HCT116 (cell line): ENCODE results near the gene FCHSD2. TPM values are rescaled to one million over a fixed set of nuclear protein-coding genes. Genes with fewer than 3 reads are reported as not detected.

Experiments used
- ATAC-seq: fragments of 200-7000 bp; cut with Tn5 transposase; 2 replicates; pipeline ENCODE4 v1.9.1; 2020; ENCODE audit warnings: mild to moderate bottlenecking, moderate library complexity
- BruUV-seq: library from RNA; stranded (reverse); fragments of 400-500 nt; replicated peaks from 2 replicates; lab custom pipeline; 2021; lab: Mats Ljungman, UMichigan
- CTCF ChIA-PET: fragments of 300-600 bp; sonication (Branson Sonifier 250); formaldehyde crosslinking; loops from one replicate; lab custom pipeline; 2021; ENCODE audit warnings: antibody characterized with exemption; lab: Charles Lee
- POLR2A ChIA-PET: fragments of 300-600, 350-600 bp; sonication (Branson Sonifier 250); formaldehyde crosslinking; loops from one replicate; lab custom pipeline; 2021; ENCODE audit warnings: antibody characterized with exemption; lab: Charles Lee
- RAD21 ChIA-PET, 2 experiments: fragments of 300-600 bp; sonication (Branson Sonifier 250); formaldehyde crosslinking; loops; one replicate each; lab custom pipeline; 2023; ENCODE audit warnings: low total read pairs in 2 of 2; ENCODE audit not compliant: uncharacterized antibody in 2 of 2, unreplicated experiment in 2 of 2, low non-redundant PET in 1 of 2; lab: Charles Lee
- DNase-seq: peaks from one replicate; pipeline ENCODE4 v3.0.0-alpha.2; 2010; ENCODE audit warnings: low read depth, low spot score
- H2AFZ ChIP-seq: fragments of 200-600 bp; shearing (Covaris generic), sonication (generic); 2 replicates; pipeline ENCODE4 v1.6.1; 2017; ENCODE audit warnings: low read depth, mixed run types, mixed read lengths, antibody characterized with exemption, low read length; ENCODE audit not compliant: poor library complexity, severe bottlenecking
- H3K27ac ChIP-seq: 2 replicates; pipeline ENCODE4 v1.5.1; 2012; ENCODE audit warnings: low read depth, low read length
- H3K27me3 ChIP-seq: fragments of 200-600 bp; sonication (generic); 2 replicates; pipeline ENCODE4 v1.6.1; 2016; ENCODE audit warnings: mixed run types, low read length, mixed read lengths; ENCODE audit not compliant: insufficient read depth
- H3K36me3 ChIP-seq, 2 experiments: fragments of 200-500 bp in 1 of 2; fragments of 200-600 bp in 1 of 2; sonication (Bioruptor generic) in 1 of 2; sonication (generic) in 1 of 2; 2 replicates each; pipeline versions ENCODE4 v1.5.1 to v1.6.1; 2014 to 2016; ENCODE audit warnings: low read length in 2 of 2, inconsistent platforms in 1 of 2, mixed read lengths in 1 of 2, mixed run types in 1 of 2; ENCODE audit not compliant: insufficient read depth in 2 of 2, control insufficient read depth in 1 of 2
- H3K4me1 ChIP-seq, 2 experiments: fragments of 200-600 bp in 1 of 2; sonication (generic) in 1 of 2; 2 replicates each; pipeline versions ENCODE4 v1.5.1 to v1.6.1; 2012 to 2017; ENCODE audit warnings: low read length in 2 of 2, inconsistent platforms in 1 of 2, mild to moderate bottlenecking in 1 of 2, mixed read lengths in 1 of 2, mixed run types in 1 of 2, moderate library complexity in 1 of 2; ENCODE audit not compliant: insufficient read depth in 2 of 2, control insufficient read depth in 1 of 2
- H3K4me2 ChIP-seq: fragments of 200-600 bp; sonication (generic); 2 replicates; pipeline ENCODE4 v1.6.1; 2017; ENCODE audit warnings: mixed run types, low read length, mixed read lengths
- H3K4me3 ChIP-seq, 2 experiments: fragments of 200-600 bp in 1 of 2; sonication (generic) in 1 of 2; replicated peaks in 1 of 2; 2 replicates each; pipeline ENCODE4 v1.5.1; 2011 to 2016; ENCODE audit warnings: low read length in 2 of 2, control low read depth in 1 of 2, low read depth in 1 of 2, mild to moderate bottlenecking in 1 of 2, mixed read lengths in 1 of 2, mixed run types in 1 of 2
- H3K79me2 ChIP-seq: fragments of 200-600 bp; sonication (generic); 2 replicates; pipeline ENCODE4 v1.6.1; 2017; ENCODE audit warnings: mild to moderate bottlenecking, mixed run types, low read length, moderate library complexity, mixed read lengths; ENCODE audit not compliant: insufficient read depth
- H3K9ac ChIP-seq: fragments of 200-600 bp; sonication (generic); 2 replicates; pipeline ENCODE4 v1.6.1; 2016; ENCODE audit warnings: low read length, mixed read lengths
- H3K9me2 ChIP-seq: fragments of 200-600 bp; sonication (generic), shearing (Covaris generic); 2 replicates; pipeline ENCODE4 v1.6.1; 2017; ENCODE audit warnings: mixed run types, mild to moderate bottlenecking, moderate library complexity; ENCODE audit not compliant: insufficient read depth
- H3K9me3 ChIP-seq, 2 experiments: fragments of 200-500 bp in 1 of 2; fragments of 200-600 bp in 1 of 2; sonication (Bioruptor generic) in 1 of 2; sonication (generic) in 1 of 2; 2 replicates each; pipeline ENCODE4 v1.6.1; 2014 to 2017; ENCODE audit warnings: low read length in 2 of 2, mixed read lengths in 2 of 2, inconsistent platforms in 1 of 2, low read depth in 1 of 2, mild to moderate bottlenecking in 1 of 2, mixed run types in 1 of 2, moderate library complexity in 1 of 2; ENCODE audit not compliant: control insufficient read depth in 1 of 2, insufficient read depth in 1 of 2
- H4K20me1 ChIP-seq: fragments of 200-600 bp; sonication (generic), shearing (Covaris generic); 2 replicates; pipeline ENCODE4 v1.6.1; 2017; ENCODE audit warnings: mixed run types, mild to moderate bottlenecking, moderate library complexity; ENCODE audit not compliant: insufficient read depth
- CEBPB ChIP-seq: IDR thresholded peaks from 2 replicates; pipeline ENCODE4 v1.6.1; 2012; ENCODE audit warnings: low read depth
- CTCF ChIP-seq, 3 experiments: fragments of 200-600 bp in 1 of 3; sonication (generic) in 1 of 3; IDR thresholded peaks in 2 of 3; conservative IDR thresholded peaks in 1 of 3; 2 replicates each; pipeline ENCODE4 v1.5.1; 2012 to 2017; ENCODE audit warnings: low read depth in 2 of 3, low read length in 2 of 3, antibody characterized with exemption in 1 of 3, borderline replicate concordance in 1 of 3, control low read depth in 1 of 3, mild to moderate bottlenecking in 1 of 3, mixed read lengths in 1 of 3, mixed run types in 1 of 3, moderate library complexity in 1 of 3; ENCODE audit not compliant: insufficient read depth in 1 of 3
- EGR1 ChIP-seq: IDR thresholded peaks from 2 replicates; pipeline ENCODE4 v1.6.1; 2012; ENCODE audit warnings: low read depth
- EZH2phosphoT487 ChIP-seq: fragments of 200-600 bp; IDR thresholded peaks from 2 replicates; pipeline ENCODE4 v1.6.1; 2018; ENCODE audit warnings: antibody characterized with exemption, borderline replicate concordance
- POLR2A ChIP-seq: IDR thresholded peaks from 2 replicates; pipeline ENCODE4 v1.7.0; 2011; ENCODE audit warnings: borderline replicate concordance; ENCODE audit not compliant: insufficient read depth, insufficient read length; ENCODE audit errors: extremely low read depth
- POLR2AphosphoS5 ChIP-seq: IDR thresholded peaks from 2 replicates; pipeline ENCODE4 v1.6.1; 2011; ENCODE audit warnings: mild to moderate bottlenecking, low read depth, low read length, moderate library complexity
- RAD21 ChIP-seq: IDR thresholded peaks from 2 replicates; pipeline ENCODE4 v1.6.1; 2012; ENCODE audit warnings: low read depth, mild to moderate bottlenecking
- REST ChIP-seq: IDR thresholded peaks from 2 replicates; pipeline ENCODE4 v1.6.1; 2012; ENCODE audit warnings: low read depth
- SP1 ChIP-seq: IDR thresholded peaks from 2 replicates; pipeline ENCODE4 v1.6.1; 2012; ENCODE audit warnings: low read depth
- SRF ChIP-seq: IDR thresholded peaks from 2 replicates; pipeline ENCODE4 v1.6.1; 2012; ENCODE audit warnings: low read depth
- TCF7L2 ChIP-seq: IDR thresholded peaks from 2 replicates; pipeline ENCODE4 v1.7.0; 2011; ENCODE audit warnings: borderline replicate concordance, inconsistent platforms; ENCODE audit not compliant: insufficient read depth, insufficient read length; ENCODE audit errors: extremely low read depth
- YY1 ChIP-seq: IDR thresholded peaks from 2 replicates; pipeline ENCODE4 v1.6.1; 2011; ENCODE audit warnings: low read length, low read depth, moderate library complexity, mild to moderate bottlenecking; ENCODE audit not compliant: insufficient replicate concordance; ENCODE audit errors: extremely low read depth
- ZBTB33 ChIP-seq: IDR thresholded peaks from 2 replicates; pipeline ENCODE4 v1.6.1; 2011; ENCODE audit warnings: mild to moderate bottlenecking, low read length, moderate library complexity; ENCODE audit not compliant: insufficient replicate concordance; ENCODE audit errors: extremely low read depth
- ZFX ChIP-seq: fragments of 450-650 bp; IDR thresholded peaks from 2 replicates; pipeline ENCODE4 v1.6.1; 2017
- ZNF274 ChIP-seq: fragments of 200-500 bp; sonication (Bioruptor generic); IDR thresholded peaks from 2 replicates; pipeline ENCODE4 v1.6.1; 2014; ENCODE audit warnings: mild to moderate bottlenecking, low read depth, low read length, inconsistent platforms
- intact Hi-C: fragments of 100-400 bp; cut with micrococcal nuclease; formaldehyde crosslinking; loops from 2 replicates; pipeline ENCODE4 v1.10.0; 2022
- total RNA-seq: library from RNA; stranded (reverse); gene quantifications from one replicate; pipeline ENCODE4 v1.2.1, GENCODE V29; 2021; ENCODE audit not compliant: unreplicated experiment
- TF ChIP-seq, protein P1 (sequence below): IDR thresholded peaks from 2 replicates; pipeline ENCODE4 v1.6.1; 2012

The FCHSD2 gene
- total RNA-seq, 1 experiment from 2014 or later, result 15.0 TPM

GRCh38 chr11:73087730-73088129 lies 54.4 kb downstream of the FCHSD2 start (continued):
- TF ChIP-seq, protein P1, sequence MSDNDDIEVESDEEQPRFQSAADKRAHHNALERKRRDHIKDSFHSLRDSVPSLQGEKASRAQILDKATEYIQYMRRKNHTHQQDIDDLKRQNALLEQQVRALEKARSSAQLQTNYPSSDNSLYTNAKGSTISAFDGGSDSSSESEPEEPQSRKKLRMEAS, result no peak

- Histone ChIP-seq H3K79me2 (no peaks in the 10 kb centered on the region), H3K4me1 (no peaks in the 10 kb centered on the region), H3K9me3 (no peaks in the 10 kb centered on the region), H3K9ac (no peak overlapping the region), H3K9me2 (no peaks in the 10 kb centered on the region), H4K20me1 (no peaks in the 10 kb centered on the region), H3K27me3 (no peaks in the 10 kb centered on the region), H3K4me3 (no peak overlapping the region), H2AFZ (no peak overlapping the region), H3K27ac (no peak overlapping the region), H3K36me3 (no peaks in the 10 kb centered on the region), H3K4me2 (no peak overlapping the region)
- BruUV-seq, result no TSS peak
- ATAC-seq, result no peak
- ChIA-PET RAD21 (no interaction called here), CTCF (no interaction called here), POLR2A (no interaction called here)
- no peak for DNase-seq
- intact Hi-C loops, result no loop called here
- TF ChIP-seq POLR2A, result no peak
- no peak for TF ChIP-seq ZBTB33
- TF ChIP-seq EZH2phosphoT487, result no peak
- TF ChIP-seq ZNF274, result no peak
- no peak for TF ChIP-seq YY1
- no peak for TF ChIP-seq EGR1
- no peak for TF ChIP-seq CEBPB
- TF ChIP-seq RAD21, result no peak
- no peak for TF ChIP-seq TCF7L2
- no peak for TF ChIP-seq ZFX
- no peak for TF ChIP-seq SP1
- no peak for TF ChIP-seq SRF
- TF ChIP-seq CTCF (IDR thresholded peaks at IDR 0.05 in 2 of 3, conservative IDR thresholded peaks at IDR 0.05 in 1 of 3; ENCODE audit: borderline replicate concordance in 1 of 3, insufficient read depth in 1 of 3, low read depth in 2 of 3, low read length in 2 of 3), result no peak
- TF ChIP-seq REST, result no peak
- no peak for TF ChIP-seq POLR2AphosphoS5
- TF ChIP-seq, protein P1, result no peak
These were observed 56.8 kb downstream of the FCHSD2 start for GRCh38 chr11:73085189-73085875.
